Heart left ventricle (tissue), 16 donors: ENCODE data around the gene CHKA. TPM values are rescaled to one million over a fixed set of nuclear protein-coding genes. Genes with fewer than 3 reads are reported as not detected.

Experiments
- ATAC-seq, 4 donors: fragments of 200-7000 bp; cut with Tn5 transposase; one replicate each; pipeline ENCODE4 v1.9.1; 2020 to 2022; ENCODE audit warnings: moderate library complexity in 4 of 4, mild to moderate bottlenecking in 3 of 4, moderate number of reproducible peaks in 1 of 4
- DNase-seq, 5 donors: peaks; one replicate each; pipeline ENCODE4 v3.0.0-alpha.2; 2020
- H3K27ac ChIP-seq, 12 donors: fragments of 200-600 bp; sonication (generic) in 4 of 12; one replicate each; pipeline versions ENCODE4 v1.5.0 to v1.8.0; 2016 to 2022; ENCODE audit warnings: mild to moderate bottlenecking in 2 of 12
- H3K27me3 ChIP-seq, 9 donors: fragments of 200-600 bp; sonication (generic) in 2 of 9; one replicate each; pipeline versions ENCODE4 v1.5.1 to v1.8.0; 2016 to 2022; ENCODE audit warnings: mild to moderate bottlenecking in 3 of 9
- H3K36me3 ChIP-seq, 9 donors: fragments of 200-600 bp; sonication (generic) in 2 of 9; one replicate each; pipeline versions ENCODE4 v1.5.0 to v1.8.0; 2018 to 2022; ENCODE audit warnings: mild to moderate bottlenecking in 2 of 9
- H3K4me1 ChIP-seq, 12 donors: fragments of 200-600 bp; sonication (generic) in 4 of 12; one replicate each; pipeline versions ENCODE4 v1.5.0 to v1.8.0; 2016 to 2022; ENCODE audit warnings: mild to moderate bottlenecking in 3 of 12
- H3K4me3 ChIP-seq, 12 donors: fragments of 200-600 bp; sonication (generic) in 4 of 12; one replicate each; pipeline versions ENCODE4 v1.5.0 to v1.8.0; 2017 to 2022; ENCODE audit warnings: mild to moderate bottlenecking in 9 of 12, moderate library complexity in 4 of 12
- H3K9me3 ChIP-seq, 12 donors: fragments of 200-600 bp; sonication (generic) in 4 of 12; one replicate each; pipeline versions ENCODE4 v1.5.0 to v1.8.0; 2016 to 2022; ENCODE audit warnings: mild to moderate bottlenecking in 1 of 12
- POLR2A ChIP-seq, 2 donors: fragments of 450-650 bp; IDR thresholded peaks; one replicate each; pipeline ENCODE4 v1.6.1; 2017; ENCODE audit warnings: antibody characterized with exemption in 2 of 2, mild to moderate bottlenecking in 2 of 2, moderate library complexity in 2 of 2
- WGBS, 4 donors: extraction: QIAGEN DNeasy Blood & Tissue Kit in 2 of 4; methylation state at CpG; one replicate each; pipeline versions ENCODE4 v1.1.5 to v1.1.7; 2013 to 2018; 5-methylcytosine and 5-hydroxymethylcytosine counted together
- intact Hi-C, 10 donors: fragments of 100-400 bp; cut with DNase I; formaldehyde crosslinking; loops; one replicate each; pipeline versions ENCODE4 v1.11.1 to v1.14.2; 2022
- polyA plus RNA-seq, 2 donors: library from polyadenylated mRNA; stranded (reverse); fragments of 200-250 nt; gene quantifications; one replicate each; pipeline ENCODE4 v1.2.3, GENCODE V29; 2013
- total RNA-seq, 9 donors: library from RNA; depleted of rRNA in 2 of 9; stranded (reverse); fragments of >200 nt in 2 of 9; fragmentation: NEBNext Ultra II Directional in 3 of 9; extraction: Animal tissue kit (Norgen Biotek cat#: 25700) in 3 of 9; gene quantifications; one replicate each; pipeline versions ENCODE4 v1.1.0 to v1.2.4, GENCODE V29; 2016 to 2023
- TF ChIP-seq, protein P1 (sequence below), 12 donors: fragments of 200-600 bp; sonication (generic) in 4 of 12; IDR thresholded peaks; one replicate each; pipeline versions ENCODE4 v1.5.0 to v1.8.0; 2018 to 2022; ENCODE audit warnings: antibody characterized with exemption in 12 of 12, mild to moderate bottlenecking in 5 of 12
- donor health status: ischemic (EF 13 %, LVEDD 7.1; RV severe dilation, severe dysfunction).
- donor health status: healthy with polysubstance abuse.
- donor health status: DM: no; HTN: yes; CAD: no.
- donor health status: DM: no; HTN: no; CAD: no.
- donor health status: ischemic (EF 25% LVEDD 6.9; RV normal size, moderate dysfunction).
- donor health status: ischemic (EF 25% LVEDD 5.7; RV mildly dilated, moderate dysfunction).
- donor health status: healthy.
- donor health status: DM: yes; HTN: yes; CAD: no.
- donor health status: ischemic (EF 35%, LVEDD 5.7; RV mildly dilated, moderate dysfunction).
- donor health status: nonischemic (EF 11% LVEDD 7.7; RV severe dilation, severe dysfunction).
- donor health status: DM: yes; HTN: yes; CAD: no.
- donor health status: PGD.
- donor health status: ischemic (EF 29% LVEDD 5.4; RV normal size, mild dysfunction).
- donor health status: nonischemic (EF 23%, LVEDD 6.1; RV moderate dilation, normal function).

Gene CHKA
- total and polyA plus RNA-seq, 11 donors: 6.1 to 22.9 (median 9.1) TPM

DNA sequence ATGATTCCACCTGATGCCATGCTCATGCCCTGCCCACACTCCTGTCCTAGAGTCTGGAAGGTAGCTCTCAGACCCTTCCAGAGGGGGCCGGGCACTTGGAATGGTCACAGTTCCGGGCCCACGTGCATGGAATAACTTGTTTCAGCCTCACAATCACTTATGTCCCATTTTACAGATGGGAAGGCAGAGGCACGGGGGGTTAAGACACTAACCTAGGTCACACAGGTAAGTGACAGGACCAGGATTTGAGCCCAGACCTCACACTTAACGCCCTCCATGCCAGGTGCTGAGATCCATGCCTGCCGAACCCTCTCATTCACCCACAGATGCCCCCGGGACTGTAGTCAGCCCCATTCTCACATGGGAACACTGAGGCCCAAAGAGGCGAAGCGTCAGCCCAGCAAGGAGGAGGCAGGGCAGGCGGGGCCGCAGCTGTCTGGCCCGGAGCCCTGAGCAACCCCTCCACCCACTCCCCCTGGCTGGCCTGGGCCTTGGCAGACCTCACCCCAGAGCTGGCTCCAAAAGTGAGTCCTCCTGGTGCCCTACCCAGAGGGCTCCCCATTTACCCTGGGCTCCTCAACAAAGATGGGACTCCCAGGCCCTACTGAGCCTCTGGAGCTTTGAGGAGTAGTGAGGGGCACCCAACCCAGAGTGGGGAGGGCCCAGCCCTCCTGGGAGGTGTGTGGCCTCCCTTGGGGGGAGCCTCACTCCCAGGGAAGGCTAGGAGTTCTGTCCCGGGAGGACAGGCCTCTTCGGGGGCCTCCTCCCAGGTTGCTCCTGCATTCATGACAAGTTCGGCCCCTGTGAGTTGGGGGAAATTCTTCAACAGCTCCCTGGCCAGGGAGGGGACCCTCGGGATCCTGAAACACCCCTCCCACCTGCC, 113.4 kb downstream of the CHKA start:
- H3K27ac ChIP-seq: no peak overlapping the region
- H3K4me1 ChIP-seq: peaks cover 0 to 60% (median 29%) of the 10 kb centered on the region in 12 donors
- 91 to 94% (median 91%) methylated on average over 12 to 16 of the region's 16 CpGs for WGBS, 4 donors
- no peak overlapping the region for H3K4me3 ChIP-seq
- TF ChIP-seq, protein P1, sequence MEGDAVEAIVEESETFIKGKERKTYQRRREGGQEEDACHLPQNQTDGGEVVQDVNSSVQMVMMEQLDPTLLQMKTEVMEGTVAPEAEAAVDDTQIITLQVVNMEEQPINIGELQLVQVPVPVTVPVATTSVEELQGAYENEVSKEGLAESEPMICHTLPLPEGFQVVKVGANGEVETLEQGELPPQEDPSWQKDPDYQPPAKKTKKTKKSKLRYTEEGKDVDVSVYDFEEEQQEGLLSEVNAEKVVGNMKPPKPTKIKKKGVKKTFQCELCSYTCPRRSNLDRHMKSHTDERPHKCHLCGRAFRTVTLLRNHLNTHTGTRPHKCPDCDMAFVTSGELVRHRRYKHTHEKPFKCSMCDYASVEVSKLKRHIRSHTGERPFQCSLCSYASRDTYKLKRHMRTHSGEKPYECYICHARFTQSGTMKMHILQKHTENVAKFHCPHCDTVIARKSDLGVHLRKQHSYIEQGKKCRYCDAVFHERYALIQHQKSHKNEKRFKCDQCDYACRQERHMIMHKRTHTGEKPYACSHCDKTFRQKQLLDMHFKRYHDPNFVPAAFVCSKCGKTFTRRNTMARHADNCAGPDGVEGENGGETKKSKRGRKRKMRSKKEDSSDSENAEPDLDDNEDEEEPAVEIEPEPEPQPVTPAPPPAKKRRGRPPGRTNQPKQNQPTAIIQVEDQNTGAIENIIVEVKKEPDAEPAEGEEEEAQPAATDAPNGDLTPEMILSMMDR (IDR thresholded peaks at IDR 0.05): no peak
- TF ChIP-seq POLR2A (IDR thresholded peaks at IDR 0.05): no peak
- intact Hi-C loops: loop anchor here in 1 of 10 donors (10.0 kb wide), 1 partner anchor 197 kb away; no protein-coding TSS in a partner anchor
- H3K36me3 ChIP-seq: no peaks in the 10 kb centered on the region
- peak in 2 of 5 donors; percentile 24 to 55 for DNase-seq
- no peak for ATAC-seq
- no peaks in the 10 kb centered on the region for H3K9me3 ChIP-seq
- H3K27me3 ChIP-seq: no peaks in the 10 kb centered on the region

DNA sequence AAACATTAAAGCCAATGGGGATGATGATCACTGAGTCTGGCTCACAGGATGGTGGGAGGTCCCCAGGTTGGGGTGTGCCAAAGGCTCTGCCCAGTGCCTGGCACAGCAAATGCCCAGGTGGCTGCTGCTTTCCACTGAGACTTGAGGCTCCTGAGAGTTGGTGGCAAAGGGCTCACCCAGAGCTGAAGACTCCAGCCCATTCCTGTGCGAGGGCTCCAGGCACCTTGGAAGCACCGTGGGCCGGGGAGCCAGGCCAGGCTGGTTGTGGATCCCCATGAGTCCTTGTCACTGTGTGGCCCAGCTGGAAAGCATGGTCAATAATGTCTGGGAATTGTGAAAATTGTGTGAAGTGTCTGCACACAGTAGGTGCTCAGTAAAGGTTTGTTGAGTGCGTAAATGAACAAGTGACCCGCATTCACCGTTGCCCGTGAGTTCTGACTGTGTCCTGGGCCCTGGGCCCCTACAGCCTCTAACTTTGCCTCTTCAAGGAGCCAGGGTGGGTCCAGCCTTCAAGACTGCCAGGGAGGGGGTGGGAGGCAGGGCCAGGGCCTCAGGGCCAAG, 114.5 kb downstream of the CHKA start:
- no peaks in the 10 kb centered on the region for H3K9me3 ChIP-seq
- H3K27ac ChIP-seq: no peak overlapping the region
- intact Hi-C loops: loop anchor here in 1 of 10 donors (10.0 kb wide), 1 partner anchor 198 kb away; no protein-coding TSS in a partner anchor
- DNase-seq (no peak), ATAC-seq (no peak)
- H3K27me3 ChIP-seq: no peaks in the 10 kb centered on the region
- no peaks in the 10 kb centered on the region for H3K36me3 ChIP-seq
- H3K4me3 ChIP-seq: no peak overlapping the region
- TF ChIP-seq, protein P1 (IDR thresholded peaks at IDR 0.05): no peak
- no peak for TF ChIP-seq POLR2A (IDR thresholded peaks at IDR 0.05)
- H3K4me1 ChIP-seq: peaks cover 0 to 56% (median 29%) of the 10 kb centered on the region in 12 donors
- WGBS, 4 donors: 96 to 98% (median 97%) methylated on average over 5 to 7 of the region's 7 CpGs

- H3K27ac ChIP-seq: no peak overlapping the region
- no peak for ATAC-seq
- WGBS, 4 donors: 68 to 83% (median 76%) methylated on average over 10 to 14 of the region's 14 CpGs
Observed at GRCh38 chr11:68004551-68005335, 116.4 kb downstream of the CHKA start.

More at GRCh38 chr11:68004551-68005335, 116.4 kb downstream of the CHKA start:
- Histone ChIP-seq H3K27me3 (no peaks in the 10 kb centered on the region), H3K4me1 (peaks cover 0 to 37% (median 13%) of the 10 kb centered on the region in 12 donors), H3K9me3 (no peaks in the 10 kb centered on the region), H3K4me3 (peak overlapping the region in 10 of 12 donors; percentile 57 to 86 (median 69)), H3K36me3 (no peaks in the 10 kb centered on the region)
- intact Hi-C loops: loop anchor here in 1 of 10 donors (5.0 to 10.0 kb wide), 2 partner anchors 33 to 200 kb away; partner anchors contain the start of gene TCIRG1
- TF ChIP-seq, protein P1 (IDR thresholded peaks at IDR 0.05): no peak
- TF ChIP-seq POLR2A (IDR thresholded peaks at IDR 0.05): no peak
- DNase-seq: peak in 1 of 5 donors; percentile 20
